IPS DF 4.7 (cell line): ENCODE data around the gene CYP39A1.

Experiments used
- DNase-seq: peaks from one replicate; pipeline ENCODE4 v3.0.0-alpha.2; 2013; ENCODE audit warnings: low spot score; ENCODE audit errors: extremely low read depth

CYP39A1 gene

DNA sequence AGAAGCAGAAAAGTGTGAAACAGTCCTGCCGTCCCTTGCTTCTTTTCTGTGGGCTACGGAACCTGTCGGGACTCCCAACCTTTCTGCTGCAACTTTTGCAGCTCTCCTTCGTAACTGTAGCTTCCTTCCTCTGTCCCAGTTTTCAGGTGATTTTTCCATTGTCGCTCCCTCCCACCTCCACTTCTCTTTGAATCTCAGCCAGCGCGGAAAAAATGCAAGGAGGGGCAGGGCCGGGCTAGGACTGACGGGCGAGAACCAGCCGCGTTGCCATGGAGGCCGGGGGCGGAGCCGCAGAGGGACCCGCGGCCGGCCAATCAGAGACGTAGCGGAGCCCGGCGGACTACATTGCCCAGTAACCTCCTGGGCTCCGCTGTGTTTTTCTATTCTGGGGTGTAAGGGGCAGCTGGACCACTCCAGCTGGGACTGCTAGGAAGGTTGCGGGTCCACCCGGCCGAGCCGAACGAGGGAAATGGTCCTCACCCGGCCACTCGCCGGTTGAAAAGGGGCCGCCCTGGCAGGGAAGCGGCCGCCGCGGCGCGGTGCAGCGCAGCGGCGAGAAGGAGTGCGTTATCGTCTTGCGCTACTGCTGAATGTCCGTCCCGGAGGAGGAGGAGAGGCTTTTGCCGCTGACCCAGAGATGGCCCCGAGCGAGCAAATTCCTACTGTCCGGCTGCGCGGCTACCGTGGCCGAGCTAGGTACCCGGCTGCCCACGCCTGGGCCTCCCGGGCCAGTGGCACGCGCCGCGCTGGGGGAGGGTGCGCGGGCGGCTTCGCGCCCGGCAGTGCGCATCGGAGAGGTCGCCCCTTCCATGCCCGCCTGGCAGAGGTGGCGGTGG lies at the start of gene CYP39A1, which contains the start of gene SLC25A27:
TSS of gene CYP39A1 (minus strand) at position 216 of the 836 bp plus-strand sequence. CDS start 236 bp downstream, outside the sequence.
TSS of gene SLC25A27 (plus strand) at position 373 of the 836 bp plus-strand sequence. CDS start at position 591, 218 bp downstream.
- DNase-seq = peak; percentile 78

DNA sequence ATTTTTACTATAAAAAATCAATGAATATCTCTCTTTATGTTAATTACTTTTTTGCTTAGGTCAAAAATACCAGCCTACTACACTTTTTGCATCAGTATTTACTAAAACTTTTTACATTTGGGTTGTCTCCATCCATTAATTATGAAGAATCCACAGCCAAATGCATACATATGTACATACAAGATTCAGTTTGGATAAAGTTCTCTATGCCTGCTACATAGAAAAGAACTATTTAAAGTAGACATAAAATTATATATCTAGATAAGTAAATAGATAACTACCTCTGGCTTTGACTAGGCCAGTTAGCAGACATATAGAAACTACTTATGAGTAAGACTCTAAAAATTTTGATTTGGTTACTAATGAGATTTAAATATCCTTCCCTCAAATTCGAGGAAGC lies 47.4 kb upstream of the CYP39A1 start:
- DNase-seq = no peak

DNA sequence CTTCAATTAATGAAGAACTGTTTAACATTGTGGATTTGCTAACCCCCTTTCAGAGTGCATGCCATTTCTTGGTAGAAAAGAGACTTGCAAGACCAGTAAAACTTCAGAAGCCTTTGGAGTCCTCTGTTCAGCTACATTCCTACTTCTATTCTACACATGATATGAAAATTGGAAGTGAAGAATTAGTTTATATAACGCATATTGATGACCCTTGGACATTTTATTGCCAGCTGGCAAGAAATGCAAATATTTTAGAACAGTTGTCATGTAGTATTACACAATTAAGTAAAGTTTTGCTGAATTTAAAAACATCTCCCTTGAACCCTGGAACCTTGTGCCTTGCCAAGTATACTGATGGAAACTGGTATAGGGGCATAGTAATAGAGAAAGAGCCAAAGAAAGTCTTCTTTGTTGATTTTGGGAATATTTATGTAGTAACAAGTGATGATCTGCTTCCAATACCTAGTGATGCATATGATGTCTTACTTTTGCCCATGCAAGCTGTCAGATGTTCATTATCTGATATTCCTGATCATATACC lies 38.4 kb upstream of the CYP39A1 start:
- no peak for DNase-seq

DNA sequence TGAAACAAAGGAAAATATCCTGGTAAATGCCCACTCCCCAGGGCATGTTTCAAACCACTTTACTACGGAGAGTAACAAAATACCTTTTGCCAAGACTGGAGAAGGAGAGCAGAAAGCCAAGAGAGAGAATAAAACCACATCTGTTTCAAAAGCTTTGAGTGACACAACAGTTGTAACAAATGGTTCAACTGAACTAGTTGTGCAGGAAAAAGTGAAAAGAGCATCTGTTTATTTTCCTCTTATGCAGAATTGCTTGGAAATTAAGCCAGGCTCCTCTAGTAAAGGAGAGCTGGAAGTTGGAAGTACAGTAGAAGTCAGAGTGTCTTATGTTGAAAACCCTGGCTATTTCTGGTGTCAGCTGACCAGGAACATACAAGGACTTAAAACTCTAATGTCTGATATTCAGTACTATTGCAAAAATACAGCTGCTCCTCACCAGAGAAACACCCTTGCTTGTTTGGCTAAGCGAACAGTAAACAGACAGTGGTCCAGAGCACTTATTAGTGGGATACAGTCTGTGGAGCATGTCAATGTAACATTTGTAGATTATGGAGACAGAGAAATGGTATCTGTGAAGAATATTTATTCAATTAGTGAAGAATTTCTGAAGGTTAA lies 37.6 kb upstream of the CYP39A1 start:
- no peak for DNase-seq

GRCh38 chr6:46689657-46690056 lies 37.0 kb upstream of the CYP39A1 start:
- DNase-seq = no peak

DNA sequence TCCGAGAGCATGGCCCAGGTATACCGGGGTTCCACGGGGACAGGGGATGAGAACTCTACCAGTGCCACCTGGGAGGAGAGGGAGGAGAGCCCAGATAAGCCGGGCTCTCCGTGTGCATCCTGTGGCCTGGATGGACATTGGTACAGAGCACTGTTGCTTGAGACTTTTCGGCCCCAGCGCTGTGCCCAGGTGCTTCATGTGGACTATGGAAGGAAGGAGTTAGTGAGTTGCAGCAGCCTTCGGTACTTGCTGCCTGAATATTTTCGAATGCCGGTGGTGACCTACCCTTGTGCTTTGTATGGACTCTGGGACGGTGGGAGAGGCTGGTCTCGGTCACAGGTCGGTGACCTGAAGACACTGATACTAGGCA lies 36.3 kb upstream of the CYP39A1 start:
- no peak for DNase-seq

DNA sequence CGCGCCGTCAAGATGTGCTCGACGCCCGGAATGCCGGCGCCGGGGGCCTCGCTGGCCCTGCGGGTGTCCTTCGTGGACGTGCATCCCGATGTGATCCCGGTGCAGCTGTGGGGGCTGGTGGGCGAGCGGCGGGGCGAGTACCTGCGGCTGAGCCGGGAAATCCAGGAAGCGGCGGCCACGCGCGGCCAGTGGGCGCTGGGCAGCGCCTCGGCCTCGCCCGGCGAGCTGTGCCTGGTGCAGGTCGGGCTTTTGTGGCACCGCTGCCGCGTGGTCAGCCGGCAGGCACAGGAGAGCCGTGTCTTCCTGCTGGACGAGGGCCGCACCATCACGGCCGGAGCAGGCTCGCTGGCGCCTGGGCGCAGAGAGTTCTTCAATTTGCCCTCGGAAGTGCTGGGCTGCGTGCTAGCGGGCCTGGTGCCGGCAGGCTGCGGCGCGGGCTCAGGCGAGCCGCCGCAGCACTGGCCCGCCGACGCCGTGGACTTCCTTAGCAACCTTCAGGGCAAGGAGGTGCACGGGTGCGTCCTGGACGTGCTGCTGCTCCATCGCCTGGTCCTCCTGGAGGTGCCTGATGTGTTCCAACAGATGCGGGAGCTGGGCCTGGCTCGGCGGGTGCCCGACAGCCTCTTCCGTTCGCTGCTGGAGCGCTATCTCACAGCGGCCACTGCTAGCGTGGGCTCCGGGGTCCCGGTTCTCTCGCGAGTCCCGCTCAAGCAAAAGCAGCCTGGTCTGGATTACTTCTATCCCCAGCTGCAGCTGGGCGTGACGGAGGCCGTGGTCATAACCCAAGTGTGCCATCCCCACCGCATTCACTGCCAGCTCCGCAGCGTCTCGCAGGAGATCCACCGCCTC lies 35.7 kb upstream of the CYP39A1 start:
- no peak for DNase-seq

- DNase-seq = no peak
Measured at GRCh38 chr6:46687619-46688097, 35.0 kb upstream of the CYP39A1 start, which contains the start of gene TDRD6. TDRD6 (plus strand) TSS chr6:46687885; CDS start chr6:46688129, 244 bp downstream.

DNA sequence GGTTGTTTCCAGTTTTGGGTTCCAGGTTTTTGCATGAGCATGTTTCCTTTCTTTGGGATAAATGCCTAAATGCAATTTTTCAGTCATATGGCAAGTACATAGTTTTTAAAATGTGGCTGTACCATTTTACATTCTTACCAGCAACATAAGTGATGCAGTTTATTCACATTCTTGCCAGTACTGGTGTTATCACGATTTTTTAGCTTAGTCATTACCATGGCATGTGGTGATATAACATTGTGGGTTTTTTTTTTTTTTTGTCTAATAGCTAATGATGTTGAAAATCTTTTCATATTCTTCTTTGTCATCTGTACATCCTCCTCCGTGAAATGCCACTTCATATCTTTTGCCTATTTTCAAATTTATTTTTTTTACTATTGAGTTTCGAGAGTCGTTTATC lies 32.2 kb upstream of the CYP39A1 start:
- DNase-seq = no peak

DNA sequence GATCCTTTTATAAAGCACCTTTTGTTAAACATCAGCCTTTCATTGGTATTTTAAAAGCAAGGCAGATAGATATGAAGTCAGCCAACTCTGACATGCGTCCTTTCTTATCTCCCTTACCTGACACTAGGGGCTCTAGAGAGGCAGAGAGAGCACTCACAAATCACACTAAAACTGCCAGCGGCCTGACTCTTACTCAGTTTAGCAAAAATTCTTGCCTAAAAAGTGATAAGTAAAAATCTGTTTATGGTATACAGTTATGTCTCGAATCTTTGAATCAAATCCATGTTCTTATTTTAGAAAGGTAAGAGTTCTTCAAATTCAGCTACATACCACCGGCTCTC lies 24.7 kb upstream of the CYP39A1 start:
- DNase-seq = no peak

DNA sequence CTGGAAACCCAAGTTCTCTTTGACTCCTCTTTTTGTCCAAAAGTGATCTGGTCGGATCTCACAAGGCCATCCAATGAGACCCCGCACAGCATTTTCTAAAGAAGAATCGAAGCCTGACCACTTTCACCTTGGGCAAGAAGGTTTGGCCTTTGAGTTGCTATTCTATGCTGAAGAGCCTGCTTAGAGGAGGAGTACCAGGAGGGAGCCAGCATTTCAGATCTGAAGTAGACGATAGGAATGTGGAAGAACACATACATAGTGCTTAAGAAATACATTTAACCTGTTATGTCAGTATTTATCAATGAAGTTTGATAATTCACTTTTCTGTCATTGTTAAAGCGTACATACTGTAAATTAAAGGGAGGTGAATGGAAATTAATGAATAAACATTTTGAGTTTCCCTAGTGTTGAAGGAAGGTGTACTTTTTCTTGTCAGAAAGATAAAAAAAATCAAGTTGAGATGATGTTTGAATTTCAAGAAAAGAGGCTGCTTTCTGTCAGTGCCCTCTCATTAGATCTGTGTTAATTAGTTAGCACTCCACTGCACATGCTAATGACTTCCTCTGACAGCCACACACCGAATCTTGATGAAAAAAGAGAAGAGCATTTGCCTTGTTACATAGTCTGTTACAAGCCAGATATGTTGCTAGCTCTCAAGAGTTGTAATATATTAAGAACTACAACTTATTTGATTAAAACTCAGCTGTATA lies 24.1 kb upstream of the CYP39A1 start:
- no peak for DNase-seq

GRCh38 chr6:46674410-46674809 lies 21.8 kb upstream of the CYP39A1 start:
- no peak for DNase-seq

DNA sequence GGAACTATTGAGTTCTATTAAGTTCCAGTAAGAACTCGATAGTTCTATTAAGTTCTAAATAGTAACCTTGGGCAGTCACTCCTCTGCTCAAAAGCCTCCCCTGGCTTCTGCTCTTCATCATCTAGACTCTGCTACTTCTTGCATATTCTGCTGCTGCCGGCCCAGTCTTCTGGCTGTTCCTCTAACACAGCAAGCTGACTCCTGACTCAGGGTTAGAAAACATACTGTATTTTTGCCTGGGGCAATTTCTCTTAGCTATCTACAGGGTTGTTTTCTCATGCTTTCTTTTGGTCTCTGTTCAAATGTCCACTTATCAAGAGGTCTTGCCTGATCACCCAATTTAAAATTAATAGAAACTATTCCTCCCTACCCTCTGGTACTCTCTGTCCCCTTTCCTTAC lies 14.8 kb upstream of the CYP39A1 start:
- DNase-seq = no peak

DNA sequence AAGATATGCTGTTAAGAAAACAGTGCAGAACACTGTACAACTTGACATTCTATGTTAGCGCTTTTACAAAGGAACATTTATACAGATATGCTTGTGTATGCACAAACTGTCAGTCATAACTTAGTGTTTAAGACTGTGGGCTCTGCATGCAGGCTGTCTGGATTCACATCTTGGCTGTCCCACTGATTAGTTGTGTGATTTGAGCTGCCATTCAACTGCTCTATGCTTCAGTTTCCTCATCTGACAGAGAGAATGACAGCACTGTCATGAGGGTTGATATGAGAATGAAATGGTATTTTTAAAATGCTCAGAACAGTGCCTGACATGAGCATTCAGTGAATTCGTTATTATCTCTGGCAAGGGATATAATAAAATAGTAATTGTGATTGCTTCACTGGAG lies 8.9 kb upstream of the CYP39A1 start:
- DNase-seq = no peak

- no peak for DNase-seq
Measured at GRCh38 chr6:46657642-46658041, 5.0 kb upstream of the CYP39A1 start.

DNA sequence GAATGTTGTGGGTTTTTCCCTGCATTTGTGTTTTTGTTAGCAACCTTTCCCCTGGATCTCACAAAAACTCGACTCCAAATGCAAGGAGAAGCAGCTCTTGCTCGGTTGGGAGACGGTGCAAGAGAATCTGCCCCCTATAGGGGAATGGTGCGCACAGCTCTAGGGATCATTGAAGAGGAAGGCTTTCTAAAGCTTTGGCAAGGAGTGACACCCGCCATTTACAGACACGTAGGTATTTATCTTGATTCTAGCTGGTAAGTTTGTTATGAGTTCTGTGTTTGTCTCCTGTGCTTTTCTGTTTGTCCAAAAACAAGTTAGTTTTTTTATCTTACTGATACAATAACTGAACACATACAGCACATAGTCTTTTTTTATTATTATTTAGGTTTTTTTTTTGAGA lies 3.2 kb upstream of the CYP39A1 start:
- peak; percentile 38 for DNase-seq

- no peak for DNase-seq
Measured at GRCh38 chr6:46653439-46654195, 999 bp upstream of the CYP39A1 start.

DNA sequence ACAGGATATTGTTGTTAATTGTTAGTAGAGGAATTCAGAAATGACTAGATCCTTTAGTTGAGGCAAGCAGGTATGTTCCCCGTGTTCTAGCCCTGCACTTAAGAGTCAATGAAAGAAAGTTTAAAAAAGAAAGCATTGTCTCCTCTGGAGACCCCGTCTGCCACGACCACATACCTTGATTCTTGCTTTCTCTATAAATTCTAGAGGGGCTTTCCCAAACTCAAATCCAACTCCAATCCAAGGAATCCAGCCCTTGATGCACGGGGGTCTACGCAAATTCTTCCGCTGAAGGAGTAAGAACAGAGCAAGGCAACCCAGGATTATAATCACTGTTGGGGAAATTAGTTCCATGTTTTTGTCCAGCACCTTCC lies 401 bp downstream of the CYP39A1 start:
- no peak for DNase-seq

GRCh38 chr6:46651816-46652215 lies 802 bp downstream of the CYP39A1 start:
- no peak for DNase-seq

DNA sequence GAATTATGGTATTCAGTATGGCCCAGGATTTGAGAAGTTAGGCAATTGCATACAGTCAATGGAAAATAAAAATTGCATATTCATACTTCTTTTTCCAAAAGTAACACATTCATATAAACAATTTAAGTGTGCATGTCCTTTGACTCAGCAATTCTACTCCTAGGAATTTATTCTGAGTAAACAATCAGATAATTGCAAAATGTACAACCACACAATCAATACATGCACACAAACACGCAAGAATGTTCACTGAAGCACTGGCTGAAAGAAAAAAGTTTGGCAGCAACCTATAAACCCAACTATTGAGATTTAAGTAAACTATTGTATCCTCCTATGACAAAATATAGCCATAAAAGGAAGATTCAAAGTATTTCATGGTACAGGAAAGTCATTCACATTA lies 1.6 kb downstream of the CYP39A1 start:
- no peak for DNase-seq
